ENCODE results near the gene GSK3B. TPM values are rescaled to one million over a fixed set of nuclear protein-coding genes. Genes with fewer than 3 reads are reported as not detected.
"Not testable (repeated sequence)": the region's sequence is repeated elsewhere in the genome, so short reads cannot be mapped to it uniquely, and the experiment has no call there.

Gene GSK3B
- total RNA-seq, 1 experiment from 2014 or later = 56.4 TPM

DNA sequence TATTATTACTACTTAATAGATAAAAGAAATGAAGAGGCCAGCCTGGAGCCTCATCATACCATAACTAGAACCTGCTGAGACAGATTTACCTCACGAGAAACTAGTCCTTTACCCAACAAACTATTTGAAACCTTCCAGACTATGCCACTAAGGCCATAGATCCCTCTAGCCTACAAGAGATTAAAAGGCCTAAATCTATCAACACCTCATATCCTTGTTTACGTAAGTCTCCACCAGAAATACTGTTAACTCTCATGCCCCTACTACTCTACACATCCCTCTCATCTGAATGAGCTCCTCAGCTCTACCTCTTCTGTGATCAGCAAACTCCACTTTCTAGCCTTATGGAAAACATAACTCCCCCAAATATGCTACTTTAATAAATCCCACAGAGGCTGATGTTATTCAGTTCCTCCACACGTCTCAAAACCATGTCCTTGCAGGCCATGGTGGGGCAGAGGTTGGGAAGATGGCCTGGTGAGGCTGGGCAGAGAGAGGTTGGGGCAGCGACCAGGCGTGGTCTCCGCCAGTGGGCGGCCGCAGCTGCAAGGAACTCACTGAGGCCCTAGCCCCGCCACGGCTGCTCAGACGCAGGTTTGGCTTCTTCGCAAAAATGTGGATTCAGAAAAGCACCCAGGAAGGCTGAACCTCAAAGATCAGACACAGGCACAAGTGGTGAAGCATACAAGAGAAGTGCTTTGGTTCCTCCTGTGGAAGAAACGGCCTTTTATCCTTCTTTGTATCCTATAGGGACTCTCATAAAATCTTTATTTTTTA, 65.8 kb downstream of the GSK3B start:
- 0 out of 2 replicates have a peak, but pooled peaks cover 3% of the 10 kb centered on the region for H3K9me3 ChIP-seq (replicated peaks)
- H3K4me1 ChIP-seq = peaks cover 22% of the 10 kb centered on the region
- no peak overlapping the region for H3K4me3 ChIP-seq
- no peak overlapping the region for H3K27ac ChIP-seq
- no peaks in the 10 kb centered on the region; the same call in none of the 2 replicates for H3K36me3 ChIP-seq
- no peaks in the 10 kb centered on the region for H3K27me3 ChIP-seq
- DNase-seq = no peak

DNA sequence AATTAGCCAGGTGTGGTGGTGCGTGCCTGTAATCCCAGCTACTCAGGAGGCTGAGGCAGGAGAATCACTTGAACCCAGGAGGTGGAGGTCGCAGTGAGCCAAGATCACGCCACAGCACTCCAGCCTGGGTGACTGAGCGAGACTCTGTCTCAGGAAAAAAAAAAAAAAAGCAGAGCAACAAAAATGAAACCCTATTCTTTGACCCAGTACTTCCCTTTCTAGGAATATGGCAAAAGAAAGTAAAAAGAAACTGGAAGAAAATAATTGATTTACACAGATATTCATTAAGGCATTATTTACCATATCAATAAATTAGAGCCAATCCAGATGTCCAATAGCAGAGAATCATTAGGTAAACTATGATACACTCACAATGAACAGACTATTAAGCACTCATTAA, 67.0 kb downstream of the GSK3B start:
- H3K4me1 ChIP-seq = peaks cover 22% of the 10 kb centered on the region

DNA sequence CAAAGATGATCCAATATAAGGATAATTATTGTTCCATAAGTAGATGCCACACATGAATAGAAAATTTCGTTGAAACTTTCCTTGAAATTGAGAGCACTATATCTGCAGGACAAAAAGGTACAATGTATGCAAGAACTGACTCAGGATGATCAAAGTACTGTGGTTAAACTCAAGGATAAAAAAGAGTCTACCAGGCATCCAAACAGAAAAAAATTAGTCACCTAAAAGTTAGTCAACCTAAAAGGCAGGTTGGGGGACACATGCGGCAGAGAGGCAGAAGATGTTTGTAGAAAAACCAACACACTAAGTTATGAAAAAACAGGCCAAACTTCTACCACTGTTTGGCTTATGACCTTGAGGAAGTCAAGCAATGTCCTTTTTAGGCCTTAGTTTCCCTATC, 68.7 kb downstream of the GSK3B start:
- Histone ChIP-seq H3K36me3 (no peaks in the 10 kb centered on the region; the same call in 1 of the 2 replicates), H3K9me3 (replicated peaks) (0 out of 2 replicates have a peak, but pooled peaks cover 3% of the 10 kb centered on the region), H3K27ac (no peak overlapping the region), H3K4me3 (no peak overlapping the region), H3K27me3 (no peaks in the 10 kb centered on the region), H3K4me1 (peaks cover 17% of the 10 kb centered on the region)
- DNase-seq = no peak

More for the DNA sequence above, 67.0 kb downstream of the GSK3B start:
- no peak for DNase-seq
- Histone ChIP-seq H3K4me3 (no peak overlapping the region), H3K27ac (no peak overlapping the region), H3K36me3 (no peaks in the 10 kb centered on the region; the same call in none of the 2 replicates), H3K9me3 (replicated peaks) (0 out of 2 replicates have a peak, but pooled peaks cover 3% of the 10 kb centered on the region), H3K27me3 (no peaks in the 10 kb centered on the region)

DNA sequence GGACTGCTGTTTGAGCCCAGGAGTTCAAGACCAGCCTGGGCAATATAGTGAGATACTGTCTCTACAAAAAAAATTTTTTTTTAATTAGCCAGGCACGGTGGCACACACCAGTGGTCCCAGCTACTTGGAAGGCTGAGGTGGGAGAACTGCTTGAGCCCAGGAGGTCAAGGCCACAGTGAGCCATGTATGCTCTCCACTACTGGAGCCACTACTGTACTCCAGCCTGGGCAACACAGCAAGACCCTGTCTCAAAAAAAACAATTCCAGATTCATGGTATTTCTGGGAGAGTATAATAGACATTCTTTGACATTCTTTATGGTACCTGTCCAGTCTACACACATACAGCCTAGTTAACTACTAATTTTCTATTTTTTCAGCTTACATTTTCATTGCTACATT, 70.1 kb downstream of the GSK3B start:
- Histone ChIP-seq H3K4me1 (peaks cover 3% of the 10 kb centered on the region; the same call in 1 of the 2 replicates), H3K4me3 (no peak overlapping the region), H3K27ac (no peak overlapping the region), H3K9me3 (replicated peaks) (0 out of 2 replicates have a peak, but pooled peaks cover 3% of the 10 kb centered on the region), H3K27me3 (no peaks in the 10 kb centered on the region), H3K36me3 (peaks cover 2% of the 10 kb centered on the region; the same call in 1 of the 2 replicates)
- no peak for DNase-seq

DNA sequence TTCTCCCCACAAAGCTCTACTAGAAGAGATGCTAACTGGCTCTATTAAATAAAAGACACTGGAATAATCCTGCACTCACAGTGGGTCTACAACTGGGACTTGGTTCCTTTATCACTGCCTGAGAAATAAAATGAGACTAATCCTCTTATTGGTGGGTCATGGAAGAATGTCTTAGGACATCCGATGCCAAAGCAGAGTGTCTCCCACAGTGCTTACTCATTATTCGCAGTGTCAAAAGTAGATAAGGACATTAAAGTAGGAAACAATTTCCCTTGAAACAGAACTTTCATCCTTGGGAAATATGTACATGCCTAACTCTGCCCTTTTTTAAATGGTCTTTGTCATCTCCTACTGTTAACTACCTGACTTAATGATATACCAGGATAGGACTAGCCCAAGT, 71.5 kb downstream of the GSK3B start:
- Histone ChIP-seq H3K4me1 (peaks cover 4% of the 10 kb centered on the region; the same call in 1 of the 2 replicates), H3K27me3 (no peaks in the 10 kb centered on the region), H3K4me3 (no peak overlapping the region), H3K27ac (no peak overlapping the region), H3K36me3 (peaks cover 2% of the 10 kb centered on the region; the same call in 1 of the 2 replicates), H3K9me3 (replicated peaks) (0 out of 2 replicates have a peak, but pooled peaks cover 3% of the 10 kb centered on the region)
- DNase-seq = no peak

DNA sequence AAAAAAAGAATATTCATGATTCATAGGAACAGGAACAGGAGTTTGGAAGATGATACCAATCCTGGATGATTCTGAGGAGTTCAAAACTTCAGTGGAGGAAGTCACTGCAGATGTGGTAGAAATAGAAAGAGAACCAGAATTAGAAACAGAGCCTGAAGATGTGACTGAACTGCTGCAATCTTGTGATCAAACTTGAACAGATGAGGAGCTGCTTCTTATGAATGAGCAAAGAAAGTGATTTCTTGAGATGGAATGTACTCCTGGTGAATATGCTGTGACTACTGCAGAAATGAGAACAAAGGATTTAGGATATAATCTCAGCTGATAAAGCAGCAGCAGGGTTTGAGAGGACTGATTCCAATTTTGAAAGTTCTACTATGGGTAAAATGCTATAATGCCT, 72.7 kb downstream of the GSK3B start:
- Histone ChIP-seq H3K27ac (no peak overlapping the region), H3K27me3 (no peaks in the 10 kb centered on the region), H3K4me3 (no peak overlapping the region)

DNA sequence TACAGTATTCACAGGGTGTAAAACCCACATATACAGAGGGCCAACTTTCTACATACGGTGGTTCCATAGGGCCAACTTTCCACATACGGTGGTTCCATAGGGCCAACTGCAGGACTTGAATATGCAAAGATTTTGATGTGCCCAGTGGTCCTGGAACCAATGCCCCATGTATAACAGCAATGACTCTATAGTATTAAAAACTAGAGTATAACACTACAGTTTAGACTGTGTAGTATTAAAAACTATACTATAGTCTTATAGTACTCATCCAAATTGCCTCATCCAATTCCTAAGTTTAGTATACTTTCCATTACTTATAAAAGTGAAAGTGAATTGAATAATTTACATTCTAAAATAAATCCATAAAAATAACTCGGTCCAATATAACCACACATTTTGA, 75.9 kb downstream of the GSK3B start:
- H3K36me3 ChIP-seq = peaks cover 2% of the 10 kb centered on the region; the same call in 1 of the 2 replicates
- H3K4me3 ChIP-seq = no peak overlapping the region
- 0 out of 2 replicates have a peak, but pooled peaks cover 4% of the 10 kb centered on the region for H3K4me1 ChIP-seq
- DNase-seq = no peak
- H3K27me3 ChIP-seq = no peaks in the 10 kb centered on the region
- H3K27ac ChIP-seq = no peak overlapping the region
- 0 out of 2 replicates have a peak, but pooled peaks cover 3% of the 10 kb centered on the region for H3K9me3 ChIP-seq (replicated peaks)

More for the DNA sequence above, 72.7 kb downstream of the GSK3B start:
- peaks cover 2% of the 10 kb centered on the region; the same call in 1 of the 2 replicates for H3K36me3 ChIP-seq
- H3K4me1 ChIP-seq = 0 out of 2 replicates have a peak, but pooled peaks cover 4% of the 10 kb centered on the region
- DNase-seq = no peak
- H3K9me3 ChIP-seq (replicated peaks) = 0 out of 2 replicates have a peak, but pooled peaks cover 3% of the 10 kb centered on the region

DNA sequence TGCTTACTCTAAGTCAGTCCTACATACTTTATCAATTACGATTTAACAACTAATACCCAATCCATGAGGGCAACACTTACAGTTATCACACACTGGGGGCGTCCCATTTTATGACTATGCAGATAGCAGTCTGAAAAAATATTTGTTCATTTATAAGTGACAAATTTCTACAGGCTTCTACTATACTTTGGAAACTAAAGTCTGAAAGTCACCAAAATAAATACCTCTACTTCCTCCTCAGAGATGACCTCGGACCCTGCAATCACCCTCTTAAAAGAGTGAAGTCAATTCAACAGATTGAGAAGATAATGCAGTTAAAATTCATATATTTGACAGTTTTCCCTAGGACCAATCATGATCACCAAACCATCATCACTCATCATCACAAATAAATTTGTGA, 76.6 kb downstream of the GSK3B start:
- H3K4me3 ChIP-seq = no peak overlapping the region
- peaks cover 2% of the 10 kb centered on the region; the same call in 1 of the 2 replicates for H3K36me3 ChIP-seq
- H3K9me3 ChIP-seq (replicated peaks) = 0 out of 2 replicates have a peak, but pooled peaks cover 3% of the 10 kb centered on the region
- no peak overlapping the region for H3K27ac ChIP-seq
- DNase-seq = no peak
- H3K4me1 ChIP-seq = 0 out of 2 replicates have a peak, but pooled peaks cover 4% of the 10 kb centered on the region
- H3K27me3 ChIP-seq = no peaks in the 10 kb centered on the region

DNA sequence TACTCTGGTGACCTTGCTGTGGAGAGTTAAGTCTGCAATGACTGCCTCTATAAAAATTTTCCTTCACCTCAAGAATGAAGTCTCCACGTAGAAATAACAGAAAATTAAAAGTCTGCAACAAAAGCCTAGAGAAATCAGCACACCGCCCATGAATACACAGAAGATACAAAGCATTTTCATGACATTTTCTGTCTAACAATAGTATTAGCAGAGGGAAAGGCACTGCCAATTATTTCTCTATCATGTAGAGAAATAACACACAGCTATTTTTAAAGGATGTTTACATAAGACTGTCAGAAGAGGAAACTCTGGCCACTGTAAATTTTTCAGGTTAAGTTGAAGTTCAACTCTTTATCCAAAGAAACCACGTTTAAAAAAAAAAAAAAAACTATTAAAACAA, 80.8 kb downstream of the GSK3B start:
- Histone ChIP-seq H3K4me1 (no peaks in the 10 kb centered on the region), H3K9me3 (replicated peaks) (peaks cover 6% of the 10 kb centered on the region; the same call in 1 of the 2 replicates), H3K27ac (no peak overlapping the region), H3K27me3 (no peaks in the 10 kb centered on the region), H3K36me3 (no peaks in the 10 kb centered on the region; the same call in 1 of the 2 replicates), H3K4me3 (no peak overlapping the region)
- no peak for DNase-seq

DNA sequence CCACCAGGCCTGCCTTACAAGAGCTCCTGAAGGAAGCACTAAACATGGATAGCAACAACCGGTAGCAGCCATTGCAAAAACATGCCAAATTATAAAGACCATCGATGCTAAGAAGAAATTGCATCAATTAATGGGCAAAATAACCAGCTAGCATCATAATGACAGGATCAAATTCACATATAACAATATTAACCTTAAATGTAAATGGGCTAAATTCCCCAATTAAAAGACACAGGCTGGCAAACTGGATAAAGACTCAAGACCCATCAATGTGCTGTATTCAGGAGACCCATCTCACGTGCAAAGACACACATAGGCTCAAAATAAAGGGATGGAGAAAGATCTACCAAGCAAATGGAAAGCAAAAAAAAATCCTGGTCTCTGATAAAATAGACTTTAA, 88.5 kb downstream of the GSK3B start:
- not testable (repeated sequence) for H3K27me3 ChIP-seq, H3K27ac ChIP-seq, DNase-seq, H3K36me3 ChIP-seq, H3K4me1 ChIP-seq, H3K4me3 ChIP-seq
- H3K9me3 ChIP-seq (replicated peaks) = peaks cover 18% of the 10 kb centered on the region

DNA sequence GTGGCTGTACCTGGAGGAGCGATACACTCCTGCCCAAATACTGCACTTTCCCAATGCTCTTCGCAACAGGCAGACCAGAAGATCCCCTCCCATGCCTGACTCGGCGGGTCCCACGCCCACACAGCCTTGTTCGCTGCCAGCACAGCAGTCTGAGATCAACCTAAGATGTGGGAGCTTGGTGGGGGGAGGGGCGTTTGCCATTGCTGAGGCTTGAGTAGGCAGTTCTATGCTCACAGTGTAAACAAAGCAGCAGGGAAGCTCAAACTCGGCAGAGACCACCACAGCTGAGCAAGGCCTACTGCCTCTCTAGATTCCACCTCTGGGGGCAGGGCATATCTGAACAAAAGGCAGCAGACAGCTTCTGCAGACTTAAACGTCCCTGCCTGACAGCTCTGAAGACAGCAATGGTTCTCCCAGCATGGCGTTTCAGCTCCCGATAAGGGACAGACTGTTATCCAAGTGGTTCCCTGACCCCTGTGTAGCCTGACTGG, 90.2 kb downstream of the GSK3B start:
- peak in 1 of 2 experiments; percentile 5 for DNase-seq
- H3K4me1 ChIP-seq = not testable (repeated sequence)

DNA sequence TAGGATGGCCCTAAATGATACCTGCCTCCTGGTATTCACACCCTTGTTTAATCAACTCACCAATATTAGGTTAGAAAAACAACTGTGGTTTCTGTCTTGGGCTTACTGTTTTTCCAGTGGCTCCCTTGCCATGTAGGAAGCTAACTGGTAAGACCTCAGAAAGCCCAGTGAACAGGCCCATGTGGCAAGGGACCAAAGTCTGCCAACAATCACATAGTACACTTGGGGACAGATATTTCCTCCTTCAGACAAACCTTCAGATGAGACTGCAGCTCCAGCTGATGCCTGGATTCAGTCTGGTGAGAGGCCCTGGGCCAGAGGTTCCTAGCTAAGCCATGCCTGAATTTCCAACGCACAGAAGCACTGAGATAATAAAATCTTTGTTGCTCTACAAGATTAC, 96.1 kb downstream of the GSK3B start:
- Histone ChIP-seq H3K4me3 (no peak overlapping the region), H3K36me3 (peaks cover 20% of the 10 kb centered on the region), H3K27ac (no peak overlapping the region), H3K27me3 (no peaks in the 10 kb centered on the region), H3K9me3 (replicated peaks) (no peaks in the 10 kb centered on the region), H3K4me1 (no peaks in the 10 kb centered on the region)
- DNase-seq = no peak

More for the DNA sequence above, 90.2 kb downstream of the GSK3B start:
- peaks cover 15% of the 10 kb centered on the region for H3K9me3 ChIP-seq (replicated peaks)
- peaks cover 12% of the 10 kb centered on the region for H3K36me3 ChIP-seq
- not testable (repeated sequence) for H3K4me3 ChIP-seq, H3K27me3 ChIP-seq, H3K27ac ChIP-seq

DNA sequence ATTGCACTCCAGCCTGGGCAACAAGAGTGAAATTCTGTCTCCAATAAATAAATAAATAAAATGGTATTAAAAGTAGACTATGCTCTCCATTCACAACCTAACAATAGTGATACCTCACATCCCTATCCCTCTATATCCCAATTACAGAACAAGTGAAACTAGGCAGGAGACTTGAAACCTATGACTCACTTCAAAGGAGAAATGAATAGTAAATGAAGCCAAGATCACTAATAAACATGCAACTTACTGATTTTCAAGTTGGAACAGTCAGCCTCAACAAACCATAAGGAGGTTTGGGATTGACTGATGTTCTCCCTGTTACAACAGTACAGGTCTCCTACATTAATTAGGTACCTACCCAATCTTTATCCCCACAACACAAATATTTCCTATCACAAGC, 103.4 kb downstream of the GSK3B start:
- Histone ChIP-seq H3K36me3 (no peaks in the 10 kb centered on the region), H3K4me3 (no peak overlapping the region), H3K27me3 (no peaks in the 10 kb centered on the region), H3K9me3 (replicated peaks) (0 out of 2 replicates have a peak, but pooled peaks cover 9% of the 10 kb centered on the region), H3K27ac (no peak overlapping the region), H3K4me1 (no peaks in the 10 kb centered on the region)
- DNase-seq = no peak

DNA sequence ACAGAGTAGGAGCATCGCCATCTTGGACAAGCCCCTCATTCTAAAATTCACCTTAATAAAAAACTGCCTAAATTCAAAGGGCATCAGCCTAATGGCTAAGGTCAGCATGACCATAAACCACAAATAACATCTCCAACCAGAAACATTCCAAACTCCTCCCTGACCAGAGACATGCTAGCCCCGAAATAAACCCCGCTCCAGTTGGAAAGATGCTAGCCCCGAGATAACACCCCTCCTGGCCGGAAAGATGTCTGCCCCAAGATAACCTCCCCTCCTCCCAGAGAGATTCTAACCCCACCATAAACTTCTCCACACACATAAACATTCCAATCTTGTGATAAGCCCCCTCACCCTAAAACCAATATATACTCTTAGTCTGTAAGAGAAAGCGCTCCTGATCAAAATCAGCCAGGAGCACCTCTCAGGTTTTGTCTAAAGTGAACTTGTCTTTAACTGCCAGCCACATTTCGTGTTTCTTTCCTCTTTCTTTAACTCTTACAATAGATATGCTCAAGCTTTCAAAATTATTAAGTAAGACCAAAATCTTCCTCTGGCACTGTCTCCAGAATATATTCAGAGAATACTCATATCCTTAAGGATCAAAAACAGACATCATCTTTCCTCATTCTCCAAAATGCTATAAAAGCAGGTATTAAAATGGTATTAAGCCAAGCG, 104.1 kb downstream of the GSK3B start:
- no peak overlapping the region for H3K4me3 ChIP-seq
- DNase-seq = no peak

DNA sequence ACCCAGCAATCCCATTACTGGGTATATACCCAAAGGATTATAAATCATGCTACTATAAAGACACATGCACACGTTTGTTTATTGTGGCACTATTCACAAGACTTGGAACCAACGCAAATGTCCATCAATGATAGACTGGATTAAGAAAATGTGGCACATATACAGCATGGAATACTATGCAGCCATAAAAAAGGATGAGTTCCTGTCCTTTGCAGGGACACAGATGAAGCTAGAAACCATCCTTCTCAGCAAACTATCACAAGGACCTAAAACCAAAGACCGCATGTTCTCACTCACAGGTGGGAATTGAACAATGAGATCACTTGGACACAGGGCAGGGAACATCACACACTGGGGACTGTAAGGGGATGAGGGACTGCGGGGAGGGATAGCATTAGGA, 107.4 kb downstream of the GSK3B start:
- H3K27ac ChIP-seq, H3K4me1 ChIP-seq, H3K27me3 ChIP-seq: not testable (repeated sequence)

More for the DNA sequence above, 104.1 kb downstream of the GSK3B start:
- no peaks in the 10 kb centered on the region for H3K36me3 ChIP-seq
- no peaks in the 10 kb centered on the region for H3K27me3 ChIP-seq
- H3K4me1 ChIP-seq = no peaks in the 10 kb centered on the region
- H3K9me3 ChIP-seq (replicated peaks) = peaks cover 13% of the 10 kb centered on the region; the same call in 1 of the 2 replicates
- H3K27ac ChIP-seq = no peak overlapping the region

More for the DNA sequence above, 107.4 kb downstream of the GSK3B start:
- H3K36me3 ChIP-seq, DNase-seq, H3K4me3 ChIP-seq: not testable (repeated sequence)
- H3K9me3 ChIP-seq (replicated peaks) = peaks cover 27% of the 10 kb centered on the region

Data from SJCRH30 (cell line).